DMS 273 (cell line): ENCODE results near the gene SLC16A2.
A peak's percentile ranks its signal among the peaks of the same experiment; 100 is the strongest.
"Not testable (repeated sequence)": the region's sequence is repeated elsewhere in the genome, so short reads cannot be mapped to it uniquely, and the experiment has no call there.

Experiments
- DNase-seq: peaks from one replicate; lab custom pipeline; 2025; ENCODE audit not compliant: unreplicated experiment; lab: John Stamatoyannopoulos, UW

The SLC16A2 gene

GRCh38 chrX:74505437-74505836, 84.1 kb downstream of the SLC16A2 start:
- DNase-seq: peak; percentile 53

GRCh38 chrX:74506317-74507115, 85.2 kb downstream of the SLC16A2 start:
- no peak for DNase-seq

GRCh38 chrX:74507191-74507590, 85.9 kb downstream of the SLC16A2 start:
- DNase-seq: no peak

- DNase-seq: no peak
These were observed 88.7 kb downstream of the SLC16A2 start for GRCh38 chrX:74509989-74510388.

GRCh38 chrX:74510401-74510800, 89.1 kb downstream of the SLC16A2 start:
- DNase-seq: no peak

- DNase-seq: no peak
These were observed 90.4 kb downstream of the SLC16A2 start for GRCh38 chrX:74511704-74512103.

- DNase-seq: peak; percentile 34
These were observed 93.1 kb downstream of the SLC16A2 start for GRCh38 chrX:74514384-74514783.

- DNase-seq: no peak
These were observed 94.1 kb downstream of the SLC16A2 start for GRCh38 chrX:74515356-74515755.

- DNase-seq: not testable (repeated sequence)
These were observed 94.7 kb downstream of the SLC16A2 start for GRCh38 chrX:74516013-74516412.

GRCh38 chrX:74519870-74520269, 98.6 kb downstream of the SLC16A2 start:
- DNase-seq: no peak

- no peak for DNase-seq
These were observed 99.0 kb downstream of the SLC16A2 start for GRCh38 chrX:74520291-74520690.

GRCh38 chrX:74520896-74521295, 99.6 kb downstream of the SLC16A2 start:
- DNase-seq: no peak

GRCh38 chrX:74521961-74522751, 100.9 kb downstream of the SLC16A2 start:
- no peak for DNase-seq

- DNase-seq: no peak
These were observed 101.9 kb downstream of the SLC16A2 start for GRCh38 chrX:74523224-74523623.

GRCh38 chrX:74523870-74524735, 102.8 kb downstream of the SLC16A2 start:
- DNase-seq: no peak

GRCh38 chrX:74525116-74525515, 103.8 kb downstream of the SLC16A2 start:
- no peak for DNase-seq

- no peak for DNase-seq
These were observed 105.5 kb downstream of the SLC16A2 start for GRCh38 chrX:74526764-74527163.

GRCh38 chrX:74527350-74527749, 106.1 kb downstream of the SLC16A2 start:
- DNase-seq: no peak

- no peak for DNase-seq
These were observed 108.0 kb downstream of the SLC16A2 start for GRCh38 chrX:74529311-74529710.

- DNase-seq: no peak
These were observed 109.8 kb downstream of the SLC16A2 start for GRCh38 chrX:74531081-74531480.

- DNase-seq: no peak
These were observed 113.3 kb downstream of the SLC16A2 start for GRCh38 chrX:74534569-74535038.
